ENCODE measurements around the gene ZMYND10. TPM values are rescaled to one million over a fixed set of nuclear protein-coding genes. Genes with fewer than 3 reads are reported as not detected.

ZMYND10 gene
- total and polyA plus RNA-seq, 2 donors (not counting 1 experiment from before 2014, with no cell fraction given) = 0.32 to 0.83 TPM

GRCh38 chr3:50374363-50375257 lies 29.1 kb upstream of the ZMYND10 start:
- no peak for DNase-seq (ENCODE audit: low read depth in 2 of 2)
- H3K36me3 ChIP-seq (ENCODE audit: control insufficient read depth, insufficient read depth, low read length) = no peaks in the 10 kb centered on the region
- H3K4me1 ChIP-seq (ENCODE audit: control insufficient read depth, extremely low read depth, insufficient read depth, low read length) = no peaks in the 10 kb centered on the region
- H3K4me3 ChIP-seq (replicated peaks in 1 of 4; ENCODE audit: control extremely low read depth in 1 of 4, insufficient read depth in 1 of 4, low read depth in 3 of 4, low read length in 4 of 4) = no peak overlapping the region
- H3K9ac ChIP-seq (ENCODE audit: insufficient read depth, low read length) = no peak overlapping the region
- no peaks in the 10 kb centered on the region for H3K9me3 ChIP-seq (ENCODE audit: control insufficient read depth, insufficient read depth, low read depth, low read length)
- H3K27ac ChIP-seq (ENCODE audit: insufficient read depth, low read length) = no peak overlapping the region
- TF ChIP-seq, protein P1, sequence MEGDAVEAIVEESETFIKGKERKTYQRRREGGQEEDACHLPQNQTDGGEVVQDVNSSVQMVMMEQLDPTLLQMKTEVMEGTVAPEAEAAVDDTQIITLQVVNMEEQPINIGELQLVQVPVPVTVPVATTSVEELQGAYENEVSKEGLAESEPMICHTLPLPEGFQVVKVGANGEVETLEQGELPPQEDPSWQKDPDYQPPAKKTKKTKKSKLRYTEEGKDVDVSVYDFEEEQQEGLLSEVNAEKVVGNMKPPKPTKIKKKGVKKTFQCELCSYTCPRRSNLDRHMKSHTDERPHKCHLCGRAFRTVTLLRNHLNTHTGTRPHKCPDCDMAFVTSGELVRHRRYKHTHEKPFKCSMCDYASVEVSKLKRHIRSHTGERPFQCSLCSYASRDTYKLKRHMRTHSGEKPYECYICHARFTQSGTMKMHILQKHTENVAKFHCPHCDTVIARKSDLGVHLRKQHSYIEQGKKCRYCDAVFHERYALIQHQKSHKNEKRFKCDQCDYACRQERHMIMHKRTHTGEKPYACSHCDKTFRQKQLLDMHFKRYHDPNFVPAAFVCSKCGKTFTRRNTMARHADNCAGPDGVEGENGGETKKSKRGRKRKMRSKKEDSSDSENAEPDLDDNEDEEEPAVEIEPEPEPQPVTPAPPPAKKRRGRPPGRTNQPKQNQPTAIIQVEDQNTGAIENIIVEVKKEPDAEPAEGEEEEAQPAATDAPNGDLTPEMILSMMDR (conservative IDR thresholded peaks at IDR 0.05 in 1 of 2, IDR thresholded peaks at IDR 0.05 in 1 of 2; ENCODE audit: low read depth in 1 of 2, low read length in 2 of 2) = no peak
- TF ChIP-seq EZH2 (IDR thresholded peaks at IDR 0.05; ENCODE audit: low read length, missing control alignments) = no peak
- H4K20me1 ChIP-seq (ENCODE audit: control insufficient read depth, extremely low read depth, insufficient read depth, low read length) = no peaks in the 10 kb centered on the region
- H3K79me2 ChIP-seq (ENCODE audit: control insufficient read depth, insufficient read depth, low read length) = no peaks in the 10 kb centered on the region
- H3K27me3 ChIP-seq (ENCODE audit: control insufficient read depth, insufficient read depth, low read length) = no peaks in the 10 kb centered on the region
- H3K4me2 ChIP-seq (ENCODE audit: extremely low read depth, insufficient read depth, low read length) = no peak overlapping the region
- H2AFZ ChIP-seq (ENCODE audit: low read length) = no peak overlapping the region

GRCh38 chr3:50373146-50374051 lies 27.9 kb upstream of the ZMYND10 start:
- H3K9ac ChIP-seq (ENCODE audit: insufficient read depth, low read length) = no peak overlapping the region
- H3K79me2 ChIP-seq (ENCODE audit: control insufficient read depth, insufficient read depth, low read length) = no peaks in the 10 kb centered on the region
- no peak overlapping the region for H2AFZ ChIP-seq (ENCODE audit: low read length)
- no peaks in the 10 kb centered on the region for H3K27me3 ChIP-seq (ENCODE audit: control insufficient read depth, insufficient read depth, low read length)
- no peak for DNase-seq (ENCODE audit: low read depth in 2 of 2)
- H3K4me3 ChIP-seq (replicated peaks in 1 of 4; ENCODE audit: control extremely low read depth in 1 of 4, insufficient read depth in 1 of 4, low read depth in 3 of 4, low read length in 4 of 4) = no peak overlapping the region
- no peaks in the 10 kb centered on the region for H3K9me3 ChIP-seq (ENCODE audit: control insufficient read depth, insufficient read depth, low read depth, low read length)
- H3K4me1 ChIP-seq (ENCODE audit: control insufficient read depth, extremely low read depth, insufficient read depth, low read length) = no peaks in the 10 kb centered on the region
- no peak overlapping the region for H3K4me2 ChIP-seq (ENCODE audit: extremely low read depth, insufficient read depth, low read length)
- H3K27ac ChIP-seq (ENCODE audit: insufficient read depth, low read length) = no peak overlapping the region
- H3K36me3 ChIP-seq (ENCODE audit: control insufficient read depth, insufficient read depth, low read length) = no peaks in the 10 kb centered on the region
- no peak for TF ChIP-seq EZH2 (IDR thresholded peaks at IDR 0.05; ENCODE audit: low read length, missing control alignments)
- no peaks in the 10 kb centered on the region for H4K20me1 ChIP-seq (ENCODE audit: control insufficient read depth, extremely low read depth, insufficient read depth, low read length)

- H3K27me3 ChIP-seq (ENCODE audit: control insufficient read depth, insufficient read depth, low read length) = no peaks in the 10 kb centered on the region
- H3K79me2 ChIP-seq (ENCODE audit: control insufficient read depth, insufficient read depth, low read length) = no peaks in the 10 kb centered on the region
- no peaks in the 10 kb centered on the region for H4K20me1 ChIP-seq (ENCODE audit: control insufficient read depth, extremely low read depth, insufficient read depth, low read length)
- no peaks in the 10 kb centered on the region for H3K4me1 ChIP-seq (ENCODE audit: control insufficient read depth, extremely low read depth, insufficient read depth, low read length)
- H3K4me3 ChIP-seq (replicated peaks in 1 of 4; ENCODE audit: control extremely low read depth in 1 of 4, insufficient read depth in 1 of 4, low read depth in 3 of 4, low read length in 4 of 4) = no peak overlapping the region
- H3K36me3 ChIP-seq (ENCODE audit: control insufficient read depth, insufficient read depth, low read length) = no peaks in the 10 kb centered on the region
- no peak overlapping the region for H3K9ac ChIP-seq (ENCODE audit: insufficient read depth, low read length)
- H2AFZ ChIP-seq (ENCODE audit: low read length) = no peak overlapping the region
- no peaks in the 10 kb centered on the region for H3K9me3 ChIP-seq (ENCODE audit: control insufficient read depth, insufficient read depth, low read depth, low read length)
- H3K27ac ChIP-seq (ENCODE audit: insufficient read depth, low read length) = no peak overlapping the region
- no peak for DNase-seq (ENCODE audit: low read depth in 2 of 2)
- TF ChIP-seq EZH2 (IDR thresholded peaks at IDR 0.05; ENCODE audit: low read length, missing control alignments) = no peak
- TF ChIP-seq, protein P1 (conservative IDR thresholded peaks at IDR 0.05 in 1 of 2, IDR thresholded peaks at IDR 0.05 in 1 of 2; ENCODE audit: low read depth in 1 of 2, low read length in 2 of 2) = no peak
- H3K4me2 ChIP-seq (ENCODE audit: extremely low read depth, insufficient read depth, low read length) = no peak overlapping the region
These were observed 26.8 kb upstream of the ZMYND10 start for GRCh38 chr3:50372349-50372748.
